ENCODE results near the gene AR.

Gene AR

GRCh38 chrX:67700602-67701001 lies 156.8 kb downstream of the AR start:
- Mint-ChIP-seq H3K36me3 (no peaks in the 10 kb centered on the region), H3K27ac (no peak overlapping the region), H3K27me3 (peaks cover 0 to 3% of the 10 kb centered on the region in 2 donors), H3K4me1 (no peaks in the 10 kb centered on the region), H3K9me3 (no peaks in the 10 kb centered on the region), H3K4me3 (no peak overlapping the region)
- ATAC-seq (replicated peaks), result no peak
- DNase-seq, result no peak

DNA sequence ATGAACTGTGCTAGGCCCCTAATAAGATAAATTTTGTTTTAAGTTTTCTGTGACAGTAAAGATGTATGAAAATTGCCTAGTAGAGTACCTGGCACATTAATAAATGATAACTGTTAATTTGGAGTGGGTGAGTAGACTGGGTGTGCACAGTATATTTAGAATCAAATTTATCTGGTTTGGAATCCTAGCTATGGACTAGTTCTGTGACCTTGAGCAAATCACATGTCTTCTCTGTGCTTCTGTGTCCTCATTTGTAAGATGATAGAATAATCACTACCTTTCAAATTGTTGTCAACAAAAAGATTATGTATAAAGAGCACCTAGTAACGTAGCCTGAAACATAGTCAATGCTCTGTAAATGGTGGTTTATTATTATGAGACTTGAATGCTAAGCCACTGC lies 170.2 kb downstream of the AR start:
- no peak for ATAC-seq (replicated peaks)
- Mint-ChIP-seq H3K4me1 (no peaks in the 10 kb centered on the region), H3K4me3 (no peak overlapping the region)

GRCh38 chrX:67717571-67717970 lies 173.8 kb downstream of the AR start:
- ATAC-seq (replicated peaks) (no peak), DNase-seq (no peak)
- Mint-ChIP-seq H3K27me3 (peaks cover 0 to 4% of the 10 kb centered on the region in 2 donors), H3K4me3 (no peak overlapping the region), H3K36me3 (no peaks in the 10 kb centered on the region), H3K4me1 (peaks cover 7 to 9% of the 10 kb centered on the region in 2 donors), H3K27ac (no peak overlapping the region), H3K9me3 (no peaks in the 10 kb centered on the region)

More for the DNA sequence above, 170.2 kb downstream of the AR start:
- H3K27me3 Mint-ChIP-seq, result no peaks in the 10 kb centered on the region
- H3K36me3 Mint-ChIP-seq, result no peaks in the 10 kb centered on the region
- DNase-seq, result no peak
- peaks cover 2 to 6% of the 10 kb centered on the region in 2 donors for H3K9me3 Mint-ChIP-seq
- H3K27ac Mint-ChIP-seq, result no peak overlapping the region

GRCh38 chrX:67718926-67719325 lies 175.1 kb downstream of the AR start:
- no peak overlapping the region for H3K27ac Mint-ChIP-seq
- H3K27me3 Mint-ChIP-seq, result peaks cover 6 to 9% of the 10 kb centered on the region in 2 donors
- H3K9me3 Mint-ChIP-seq, result no peaks in the 10 kb centered on the region
- DNase-seq (no peak), ATAC-seq (replicated peaks) (no peak)
- no peaks in the 10 kb centered on the region for H3K36me3 Mint-ChIP-seq
- peaks cover 8 to 9% of the 10 kb centered on the region in 2 donors for H3K4me1 Mint-ChIP-seq
- no peak overlapping the region for H3K4me3 Mint-ChIP-seq

DNA sequence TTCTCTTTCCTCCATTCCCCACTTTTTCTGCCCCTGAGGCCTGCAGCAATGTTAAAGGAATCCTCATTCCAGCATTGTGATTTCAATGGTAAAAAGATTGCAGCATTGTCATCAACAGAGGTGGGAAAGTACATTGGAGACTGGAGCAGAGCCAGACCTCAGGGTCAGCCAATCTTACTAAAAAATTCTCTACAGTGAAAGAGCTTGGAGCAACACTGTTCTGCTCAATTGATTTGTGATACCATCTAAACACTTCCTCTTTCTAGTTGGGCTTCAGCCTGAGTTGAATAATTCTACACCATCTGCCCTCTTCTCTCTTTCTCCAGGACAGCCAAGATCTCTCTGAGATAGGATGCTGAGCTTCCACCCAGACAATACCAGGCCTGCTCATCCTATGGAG lies 176.5 kb downstream of the AR start:
- DNase-seq (no peak), ATAC-seq (replicated peaks) (peak; percentile 65 to 69)
- Mint-ChIP-seq H3K27me3 (peaks cover 6 to 9% of the 10 kb centered on the region in 2 donors), H3K9me3 (no peaks in the 10 kb centered on the region), H3K4me3 (no peak overlapping the region), H3K36me3 (no peaks in the 10 kb centered on the region), H3K4me1 (peaks cover 8 to 9% of the 10 kb centered on the region in 2 donors), H3K27ac (no peak overlapping the region)

GRCh38 chrX:67721321-67721720 lies 177.5 kb downstream of the AR start:
- peaks cover 6 to 9% of the 10 kb centered on the region in 2 donors for H3K27me3 Mint-ChIP-seq
- ATAC-seq (replicated peaks) (no peak), DNase-seq (no peak)
- no peaks in the 10 kb centered on the region for H3K9me3 Mint-ChIP-seq
- peaks cover 8 to 9% of the 10 kb centered on the region in 2 donors for H3K4me1 Mint-ChIP-seq
- H3K36me3 Mint-ChIP-seq, result no peaks in the 10 kb centered on the region
- H3K4me3 Mint-ChIP-seq, result no peak overlapping the region
- no peak overlapping the region for H3K27ac Mint-ChIP-seq

DNA sequence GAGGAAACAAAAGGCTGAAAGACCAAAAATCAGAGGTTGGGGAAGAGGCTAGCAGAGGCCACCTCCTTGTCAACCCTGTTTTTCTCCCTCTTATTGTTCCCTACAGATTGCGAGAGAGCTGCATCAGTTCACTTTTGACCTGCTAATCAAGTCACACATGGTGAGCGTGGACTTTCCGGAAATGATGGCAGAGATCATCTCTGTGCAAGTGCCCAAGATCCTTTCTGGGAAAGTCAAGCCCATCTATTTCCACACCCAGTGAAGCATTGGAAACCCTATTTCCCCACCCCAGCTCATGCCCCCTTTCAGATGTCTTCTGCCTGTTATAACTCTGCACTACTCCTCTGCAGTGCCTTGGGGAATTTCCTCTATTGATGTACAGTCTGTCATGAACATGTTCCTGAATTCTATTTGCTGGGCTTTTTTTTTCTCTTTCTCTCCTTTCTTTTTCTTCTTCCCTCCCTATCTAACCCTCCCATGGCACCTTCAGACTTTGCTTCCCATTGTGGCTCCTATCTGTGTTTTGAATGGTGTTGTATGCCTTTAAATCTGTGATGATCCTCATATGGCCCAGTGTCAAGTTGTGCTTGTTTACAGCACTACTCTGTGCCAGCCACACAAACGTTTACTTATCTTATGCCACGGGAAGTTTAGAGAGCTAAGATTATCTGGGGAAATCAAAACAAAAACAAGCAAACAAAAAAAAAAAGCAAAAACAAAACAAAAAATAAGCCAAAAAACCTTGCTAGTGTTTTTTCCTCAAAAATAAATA lies 179.9 kb downstream of the AR start:
- no peaks in the 10 kb centered on the region for H3K9me3 Mint-ChIP-seq
- H3K4me3 Mint-ChIP-seq, result no peak overlapping the region
- no peak for DNase-seq
- H3K4me1 Mint-ChIP-seq, result peaks cover 8 to 9% of the 10 kb centered on the region in 2 donors
- no peak overlapping the region for H3K27ac Mint-ChIP-seq
- no peaks in the 10 kb centered on the region for H3K36me3 Mint-ChIP-seq
- no peak for ATAC-seq (replicated peaks)
- H3K27me3 Mint-ChIP-seq, result peaks cover 6 to 9% of the 10 kb centered on the region in 2 donors

GRCh38 chrX:67724359-67725110 lies 180.7 kb downstream of the AR start:
- Mint-ChIP-seq H3K27me3 (peaks cover 5 to 6% of the 10 kb centered on the region in 2 donors), H3K27ac (no peak overlapping the region), H3K4me3 (no peak overlapping the region), H3K4me1 (peaks cover 8 to 9% of the 10 kb centered on the region in 2 donors), H3K9me3 (no peaks in the 10 kb centered on the region), H3K36me3 (no peaks in the 10 kb centered on the region)
- ATAC-seq (replicated peaks) (no peak), DNase-seq (no peak)

DNA sequence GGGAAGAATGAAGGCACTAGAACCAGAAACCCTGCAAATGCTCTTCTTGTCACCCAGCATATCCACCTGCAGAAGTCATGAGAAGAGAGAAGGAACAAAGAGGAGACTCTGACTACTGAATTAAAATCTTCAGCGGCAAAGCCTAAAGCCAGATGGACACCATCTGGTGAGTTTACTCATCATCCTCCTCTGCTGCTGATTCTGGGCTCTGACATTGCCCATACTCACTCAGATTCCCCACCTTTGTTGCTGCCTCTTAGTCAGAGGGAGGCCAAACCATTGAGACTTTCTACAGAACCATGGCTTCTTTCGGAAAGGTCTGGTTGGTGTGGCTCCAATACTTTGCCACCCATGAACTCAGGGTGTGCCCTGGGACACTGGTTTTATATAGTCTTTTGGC lies 181.7 kb downstream of the AR start:
- ATAC-seq (replicated peaks) (no peak), DNase-seq (no peak)
- Mint-ChIP-seq H3K4me1 (peaks cover 4 to 5% of the 10 kb centered on the region in 2 donors), H3K27ac (no peak overlapping the region), H3K4me3 (no peak overlapping the region), H3K9me3 (no peaks in the 10 kb centered on the region), H3K36me3 (no peaks in the 10 kb centered on the region), H3K27me3 (peaks cover 5 to 6% of the 10 kb centered on the region in 2 donors)

DNA sequence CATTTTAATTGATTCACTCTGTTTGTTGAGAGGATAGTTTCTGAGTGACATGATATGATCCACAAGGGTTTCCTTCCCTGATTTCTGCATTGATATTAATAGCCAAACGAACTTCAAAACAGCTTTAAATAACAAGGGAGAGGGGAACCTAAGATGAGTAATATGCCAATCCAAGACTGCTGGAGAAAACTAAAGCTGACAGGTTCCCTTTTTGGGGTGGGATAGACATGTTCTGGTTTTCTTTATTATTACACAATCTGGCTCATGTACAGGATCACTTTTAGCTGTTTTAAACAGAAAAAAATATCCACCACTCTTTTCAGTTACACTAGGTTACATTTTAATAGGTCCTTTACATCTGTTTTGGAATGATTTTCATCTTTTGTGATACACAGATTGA lies 182.2 kb downstream of the AR start:
- Mint-ChIP-seq H3K27ac (no peak overlapping the region), H3K4me3 (no peak overlapping the region), H3K27me3 (peaks cover 5 to 6% of the 10 kb centered on the region in 2 donors), H3K36me3 (no peaks in the 10 kb centered on the region), H3K4me1 (peaks cover 0 to 1% of the 10 kb centered on the region in 2 donors), H3K9me3 (no peaks in the 10 kb centered on the region)
- ATAC-seq (replicated peaks) (no peak), DNase-seq (no peak)

DNA sequence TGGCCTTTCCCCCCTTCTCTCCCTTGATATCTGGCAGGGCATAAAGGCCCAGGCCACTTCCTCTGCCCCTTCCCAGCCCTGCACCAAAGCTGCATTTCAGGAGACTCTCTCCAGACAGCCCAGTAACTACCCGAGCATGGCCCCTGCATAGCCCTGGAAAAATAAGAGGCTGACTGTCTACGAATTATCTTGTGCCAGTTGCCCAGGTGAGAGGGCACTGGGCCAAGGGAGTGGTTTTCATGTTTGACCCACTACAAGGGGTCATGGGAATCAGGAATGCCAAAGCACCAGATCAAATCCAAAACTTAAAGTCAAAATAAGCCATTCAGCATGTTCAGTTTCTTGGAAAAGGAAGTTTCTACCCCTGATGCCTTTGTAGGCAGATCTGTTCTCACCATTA lies 183.8 kb downstream of the AR start:
- Mint-ChIP-seq H3K27ac (no peak overlapping the region), H3K9me3 (no peaks in the 10 kb centered on the region), H3K4me1 (peaks cover 0 to 2% of the 10 kb centered on the region in 2 donors), H3K4me3 (no peak overlapping the region), H3K27me3 (peaks cover 5 to 6% of the 10 kb centered on the region in 2 donors), H3K36me3 (no peaks in the 10 kb centered on the region)
- DNase-seq (no peak), ATAC-seq (replicated peaks) (no peak)

GRCh38 chrX:67730296-67730695 lies 186.5 kb downstream of the AR start:
- no peak overlapping the region for H3K4me3 Mint-ChIP-seq
- H3K9me3 Mint-ChIP-seq, result no peaks in the 10 kb centered on the region
- H3K4me1 Mint-ChIP-seq, result peaks cover 0 to 1% of the 10 kb centered on the region in 2 donors
- DNase-seq (no peak), ATAC-seq (replicated peaks) (no peak)
- H3K27me3 Mint-ChIP-seq, result no peaks in the 10 kb centered on the region
- no peak overlapping the region for H3K27ac Mint-ChIP-seq
- H3K36me3 Mint-ChIP-seq, result no peaks in the 10 kb centered on the region

- no peaks in the 10 kb centered on the region for H3K36me3 Mint-ChIP-seq
- no peaks in the 10 kb centered on the region for H3K27me3 Mint-ChIP-seq
- ATAC-seq (replicated peaks) (no peak), DNase-seq (no peak)
- no peak overlapping the region for H3K4me3 Mint-ChIP-seq
- no peak overlapping the region for H3K27ac Mint-ChIP-seq
- H3K4me1 Mint-ChIP-seq, result peaks cover 0 to 1% of the 10 kb centered on the region in 2 donors
- no peaks in the 10 kb centered on the region for H3K9me3 Mint-ChIP-seq
Measured at GRCh38 chrX:67731061-67731460, 187.2 kb downstream of the AR start.

DNA sequence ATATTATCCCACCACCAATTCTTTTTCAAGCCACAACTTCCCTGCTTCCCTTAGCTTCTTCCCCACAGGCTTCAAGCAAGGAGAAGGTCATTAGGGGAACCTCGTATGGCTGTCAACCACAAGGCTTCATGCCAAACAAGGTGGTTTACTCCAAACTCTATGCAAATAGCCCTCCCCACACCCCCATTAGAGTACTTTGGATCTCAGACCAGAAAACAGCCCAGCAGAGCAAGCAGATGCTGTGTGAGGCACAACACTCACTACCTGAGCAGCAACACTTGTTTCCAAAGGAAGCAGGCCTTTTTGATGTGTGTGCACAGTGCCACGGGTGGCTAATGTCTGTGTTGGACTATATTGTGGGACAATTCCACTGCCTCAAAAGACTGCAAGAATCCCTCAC lies 189.0 kb downstream of the AR start:
- Mint-ChIP-seq H3K4me3 (no peak overlapping the region), H3K36me3 (no peaks in the 10 kb centered on the region), H3K27ac (no peak overlapping the region), H3K27me3 (no peaks in the 10 kb centered on the region), H3K9me3 (no peaks in the 10 kb centered on the region), H3K4me1 (peaks cover 1 to 6% of the 10 kb centered on the region in 2 donors)
- DNase-seq, result no peak
- ATAC-seq (replicated peaks), result no peak
